HG03571 (cell line): Measurements from ENCODE around the gene ZC3H4.

ENCODE experiments used
- ATAC-seq: cut with Tn5 transposase; IDR thresholded peaks from one replicate; pipeline ENCODE4 v1.9.1; 2021; ENCODE audit not compliant: unreplicated experiment

The ZC3H4 gene

DNA sequence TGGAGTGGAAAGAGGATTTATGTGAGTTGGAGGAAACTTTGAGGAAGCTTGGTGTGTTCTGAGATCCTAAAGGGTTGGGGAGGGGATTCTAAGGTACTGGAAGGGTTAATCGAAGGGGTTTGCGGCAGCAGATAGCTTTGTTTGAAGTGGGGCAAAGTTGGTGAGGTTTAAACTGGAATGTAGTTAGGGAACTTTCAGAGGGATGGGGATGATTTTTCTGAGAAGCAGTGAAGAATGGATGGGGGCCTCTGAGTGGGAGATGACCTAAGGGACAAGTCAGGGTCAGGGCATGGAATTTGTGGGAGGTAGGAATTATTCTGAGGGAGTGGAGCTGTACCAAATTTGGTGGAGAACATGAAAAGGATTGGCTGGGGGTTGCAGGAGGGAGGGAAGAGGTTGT lies 21.0 kb upstream of the ZC3H4 start:
- no peak for ATAC-seq

DNA sequence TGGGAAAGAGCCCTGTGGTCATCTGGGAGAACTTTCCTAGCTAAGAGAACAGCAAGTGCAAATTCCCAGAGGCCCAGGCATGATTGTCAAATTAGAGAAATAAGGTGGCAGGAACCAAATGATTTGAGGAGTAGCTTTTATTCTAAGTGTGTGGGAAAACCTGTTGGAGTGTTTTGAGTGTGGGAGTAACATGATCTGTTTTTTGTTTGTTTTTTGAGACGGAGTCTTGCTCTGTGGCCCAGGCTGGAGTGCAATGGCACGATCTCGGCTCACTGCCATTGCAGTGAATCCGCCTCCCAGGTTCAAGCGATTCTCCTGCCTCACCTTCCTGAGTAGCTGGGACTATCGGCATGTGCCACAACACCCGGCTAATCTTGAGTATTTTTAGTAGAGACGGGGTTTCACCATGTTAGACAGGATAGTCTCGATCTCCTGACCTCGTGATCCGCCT lies 19.5 kb upstream of the ZC3H4 start:
- no peak for ATAC-seq

DNA sequence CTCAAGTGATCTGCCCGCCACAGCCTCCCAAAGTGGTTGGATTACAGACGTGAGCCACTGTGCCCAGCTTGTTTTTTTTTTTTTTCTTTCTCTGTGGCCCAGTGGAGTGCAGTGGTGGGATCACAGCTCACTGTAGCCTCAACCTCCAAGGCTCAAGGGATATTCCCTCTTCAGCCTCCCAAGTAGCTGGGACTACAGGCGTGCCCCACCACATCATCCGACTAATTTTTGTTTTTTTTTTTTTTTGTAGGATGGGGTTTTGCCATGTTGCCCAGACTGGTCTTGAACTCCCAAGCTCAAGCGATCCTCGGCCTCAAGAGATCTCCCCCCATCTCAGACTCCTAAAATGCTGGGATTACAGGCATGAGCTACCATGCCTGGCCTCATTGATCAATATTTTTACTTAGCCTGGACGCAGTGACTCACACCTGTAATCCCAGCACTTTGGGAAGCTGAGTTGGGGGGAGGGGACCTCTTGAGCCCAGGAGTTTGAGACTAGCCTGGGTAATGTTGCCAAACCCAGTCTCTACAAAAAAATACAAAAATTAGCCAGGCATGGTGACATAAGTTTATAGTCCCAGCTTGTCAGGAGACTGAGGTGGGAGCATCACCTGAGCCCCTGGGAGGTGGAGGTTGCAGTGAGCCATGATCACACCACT lies 18.7 kb upstream of the ZC3H4 start:
- ATAC-seq: no peak

DNA sequence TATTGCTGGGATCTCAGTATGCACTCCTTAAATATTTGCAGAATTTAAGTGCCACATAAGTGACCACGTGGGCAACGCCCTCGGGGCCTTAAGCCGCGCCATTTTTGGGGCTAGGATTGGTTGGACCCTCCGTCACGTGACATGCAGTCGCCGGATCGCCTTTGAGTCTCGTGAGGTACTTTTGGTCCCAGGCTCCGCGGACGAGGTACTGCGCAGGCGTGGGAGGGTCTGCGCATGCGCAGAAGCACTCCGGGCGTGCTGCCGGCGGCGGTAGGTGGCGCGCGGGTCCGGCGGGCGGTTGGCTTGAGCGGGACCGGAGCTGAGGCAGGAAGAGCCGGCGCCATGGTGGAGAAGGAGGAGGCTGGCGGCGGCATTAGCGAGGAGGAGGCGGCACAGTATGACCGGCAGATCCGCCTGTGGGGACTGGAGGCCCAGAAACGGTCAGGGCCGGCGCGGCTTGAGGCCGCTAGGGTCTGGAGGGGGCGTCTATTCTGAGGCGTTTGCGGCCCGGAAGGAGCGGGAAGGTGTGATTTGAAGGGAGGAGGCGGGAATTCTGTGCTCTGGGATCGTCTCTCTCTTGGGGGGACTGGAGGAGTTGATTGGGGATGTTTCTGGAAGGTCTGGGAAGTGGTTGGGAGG lies 17.1 kb upstream of the ZC3H4 start, which contains the start of gene SAE1:
Gene SAE1 (plus strand): TSS at position 247 of the 639 bp plus-strand sequence. CDS start 96 bp downstream, at position 343.
- peak; percentile 73 for ATAC-seq

DNA sequence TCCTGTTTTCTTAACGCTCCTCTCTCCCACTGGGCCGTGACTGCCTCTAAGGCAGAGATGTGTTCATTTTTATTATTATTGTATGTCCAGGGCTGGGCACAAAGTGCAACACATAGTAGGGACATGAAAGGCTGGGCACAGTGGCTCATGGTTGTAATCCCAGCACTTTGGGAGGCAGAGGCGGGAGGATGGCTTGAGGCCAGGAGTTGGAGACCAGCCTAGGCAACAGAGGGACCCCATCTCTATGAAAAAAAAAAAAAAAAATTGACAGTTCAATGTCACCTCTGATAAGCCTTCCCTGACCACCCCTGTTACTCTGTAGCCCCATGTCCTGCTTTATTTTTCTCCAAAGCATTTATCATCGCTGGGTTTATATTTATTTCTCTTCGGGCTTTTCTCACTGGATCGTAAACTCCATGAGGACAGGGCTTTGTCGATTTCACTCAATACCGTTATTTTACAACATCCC lies 16.6 kb upstream of the ZC3H4 start:
- ATAC-seq: no peak

DNA sequence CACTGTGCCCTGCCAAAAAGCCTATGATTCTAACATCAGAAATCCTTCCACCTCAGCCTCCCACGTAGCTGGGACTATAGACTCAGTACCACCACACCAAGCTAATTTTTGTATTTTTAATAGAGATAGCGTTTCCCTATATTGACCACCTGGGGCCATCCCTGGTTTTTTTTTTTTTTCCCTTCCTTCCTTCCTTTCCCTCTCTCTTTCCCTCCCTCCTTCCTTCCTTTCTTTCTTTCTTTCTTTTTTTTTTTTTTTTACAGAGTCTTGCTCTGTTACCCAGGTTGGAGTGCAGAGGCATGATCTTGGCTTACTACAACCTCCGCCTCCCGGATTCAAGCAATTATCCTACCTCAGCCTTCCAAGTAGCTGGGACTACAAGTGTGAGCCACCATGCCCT lies 16.0 kb upstream of the ZC3H4 start:
- no peak for ATAC-seq

DNA sequence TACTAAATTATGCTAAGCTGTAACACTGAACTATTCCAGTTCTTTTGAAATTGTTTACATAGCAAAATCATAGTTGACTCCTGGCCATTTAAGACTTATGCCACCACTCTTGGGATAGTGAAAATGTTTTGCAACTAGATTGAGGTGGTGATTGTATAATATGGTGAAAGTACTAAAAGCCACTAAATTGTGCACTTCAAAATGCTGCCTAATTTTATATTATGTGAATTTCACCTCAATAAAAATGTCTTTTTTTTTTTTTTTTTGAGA lies 12.0 kb upstream of the ZC3H4 start:
- ATAC-seq: no peak

DNA sequence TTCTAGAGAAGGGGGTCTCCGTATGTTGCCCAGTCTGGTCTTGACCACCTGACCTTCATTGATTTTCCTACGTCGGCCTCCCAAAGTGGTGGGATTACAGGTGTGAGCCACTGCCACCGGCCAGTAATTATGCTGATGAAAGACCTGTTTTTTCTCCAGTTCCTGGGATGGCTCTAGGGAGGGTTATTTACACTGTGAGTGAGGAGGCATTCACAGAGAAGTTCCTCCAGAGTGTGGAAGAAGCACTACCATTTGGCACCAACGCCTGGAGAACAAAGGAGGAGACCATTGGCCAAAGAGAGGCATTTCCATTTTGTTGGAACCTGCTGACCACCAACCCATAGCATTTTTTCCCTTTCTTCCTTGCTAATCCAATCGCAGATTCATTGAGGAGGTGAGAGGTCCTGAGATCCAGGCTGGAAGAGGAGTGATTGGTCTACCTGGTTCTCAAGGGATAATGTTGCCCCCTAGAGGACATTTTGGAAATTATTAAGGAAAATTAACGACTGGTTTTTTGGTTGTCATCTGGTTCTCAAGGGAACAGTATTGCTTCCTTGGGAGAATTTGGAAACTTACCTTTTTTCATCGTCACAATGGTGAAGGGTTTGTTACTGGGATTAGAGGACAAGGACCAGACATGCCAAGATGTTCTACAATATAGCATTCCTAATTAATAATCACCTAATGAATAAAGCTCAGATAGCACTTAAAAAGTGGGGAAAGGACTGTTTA lies 11.5 kb upstream of the ZC3H4 start:
- ATAC-seq: no peak

DNA sequence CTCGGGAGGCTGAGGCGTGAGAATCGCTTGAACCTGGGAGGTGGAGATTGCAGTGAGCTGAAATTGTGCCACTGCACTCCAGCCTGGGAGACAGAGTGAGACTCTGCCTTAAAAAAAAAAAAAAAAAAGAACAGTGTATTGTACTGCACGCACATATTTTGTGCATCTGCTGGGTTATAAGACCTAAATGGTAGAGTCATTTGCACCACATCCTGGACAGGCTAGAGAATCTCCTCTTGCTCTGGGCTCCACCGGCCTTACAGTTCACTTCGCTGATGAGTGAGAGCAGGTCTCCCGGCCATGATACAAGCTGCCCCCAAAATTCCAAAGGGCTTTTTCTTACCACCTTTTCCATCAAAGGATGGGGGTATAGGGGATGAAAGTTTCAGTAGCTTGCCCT lies 9.8 kb upstream of the ZC3H4 start:
- no peak for ATAC-seq

DNA sequence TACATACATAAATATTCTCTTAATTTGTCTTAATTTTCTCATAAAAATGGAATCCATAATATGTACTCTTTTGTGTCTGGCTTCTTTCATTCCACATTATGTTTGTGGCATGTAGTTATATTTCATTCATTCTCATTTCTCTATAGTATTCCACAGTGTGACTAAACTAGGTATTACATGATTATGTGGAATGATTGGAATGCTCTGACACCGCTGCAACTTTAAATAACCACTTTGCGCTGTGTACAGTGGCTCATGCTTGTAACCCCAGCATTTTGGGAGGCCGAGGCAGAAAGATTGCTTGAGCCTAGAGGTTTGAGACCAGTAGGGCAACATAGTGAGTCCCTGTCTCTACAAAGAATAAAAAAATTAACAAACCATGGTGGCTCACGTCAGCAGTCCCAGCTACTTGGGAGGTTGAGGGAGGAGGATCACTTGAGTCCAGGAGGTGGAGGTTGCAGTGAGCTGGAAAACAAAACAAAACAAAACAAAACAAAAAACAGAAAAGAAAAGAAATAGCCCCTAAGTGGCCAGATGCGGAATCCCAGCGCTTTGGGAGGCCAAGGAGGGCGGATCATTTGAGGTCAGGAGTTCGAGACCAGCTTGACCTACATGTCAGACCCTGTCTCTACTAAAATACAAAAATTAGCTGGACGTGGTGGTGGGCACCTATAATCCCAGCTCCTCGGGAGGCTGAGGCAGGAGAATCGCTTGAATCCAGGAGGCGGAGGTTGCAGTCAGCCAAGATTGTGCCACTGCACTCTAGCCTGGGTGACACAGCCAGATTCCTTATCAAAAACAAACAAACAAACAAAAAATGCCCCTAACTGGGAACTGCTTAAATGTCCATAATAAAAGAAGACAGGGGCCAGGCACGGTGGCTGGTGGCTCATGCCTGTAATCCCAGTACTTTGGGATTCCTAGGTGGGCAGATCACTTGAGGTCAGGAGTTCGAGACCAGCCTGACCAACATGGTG lies 9.1 kb upstream of the ZC3H4 start:
- ATAC-seq: no peak

DNA sequence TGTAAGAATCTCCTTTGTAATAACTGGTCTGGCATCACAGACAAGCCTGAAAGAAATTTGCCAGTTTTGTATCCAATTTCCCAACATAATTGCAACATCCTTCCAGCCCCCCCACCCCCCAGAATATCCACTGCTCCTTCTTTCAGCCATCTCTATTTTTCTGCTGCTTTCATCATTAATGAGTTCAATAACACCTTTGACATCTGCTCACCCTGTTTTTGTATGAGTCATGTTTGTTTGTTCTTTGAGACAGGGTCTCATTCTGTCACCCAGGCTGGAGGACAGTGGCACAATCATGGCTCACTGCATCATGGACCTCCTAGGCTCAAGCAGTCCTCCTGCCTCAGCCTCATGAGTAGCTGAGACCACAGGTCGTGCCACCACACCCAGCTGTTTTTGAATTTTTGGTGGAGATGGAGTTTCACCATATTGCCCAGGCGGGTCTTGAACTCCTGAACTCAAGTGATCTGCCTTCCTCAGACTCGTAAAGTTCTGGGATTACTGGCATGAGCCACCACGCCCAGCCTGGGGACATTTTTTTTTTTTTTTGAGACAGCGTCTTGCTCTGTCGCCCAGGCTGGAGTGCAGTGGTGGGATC lies 7.0 kb upstream of the ZC3H4 start:
- ATAC-seq: no peak

DNA sequence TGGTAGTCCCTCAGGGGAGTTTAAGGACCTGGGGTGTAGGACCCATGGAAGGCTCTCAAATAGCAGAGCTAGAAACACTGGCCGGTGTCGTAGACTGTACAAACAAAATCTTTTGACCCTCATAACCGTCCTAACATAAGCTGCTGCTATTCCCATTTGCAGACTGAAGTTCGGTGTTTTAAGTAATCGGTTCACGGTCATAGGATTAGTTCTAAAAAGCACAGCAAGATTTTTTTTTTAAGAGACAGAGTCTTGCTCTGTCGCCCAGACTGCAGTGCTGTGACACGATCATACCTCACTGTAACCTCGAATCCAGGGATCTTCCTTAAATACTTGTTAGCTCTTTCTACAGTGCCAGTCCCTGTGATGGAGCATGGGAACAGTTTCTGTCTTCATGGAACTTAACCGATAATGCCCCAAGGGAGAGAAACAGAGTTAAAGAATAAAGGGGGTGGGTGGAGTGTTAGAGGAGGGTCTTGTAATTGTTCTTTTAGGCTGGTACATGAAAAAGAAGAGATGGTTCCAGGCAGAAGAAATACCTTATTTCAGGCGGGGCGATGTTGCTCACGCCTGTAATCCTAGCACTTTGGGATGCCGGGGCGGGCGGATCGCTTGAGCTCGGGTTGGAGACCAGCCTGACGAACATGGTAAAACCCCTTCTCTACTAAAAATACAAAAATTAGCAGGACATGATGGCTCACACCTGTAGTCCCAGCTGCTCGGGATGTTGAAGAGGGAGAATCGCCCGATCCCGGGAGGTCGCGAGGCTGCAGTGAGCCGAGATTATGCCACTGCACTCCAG lies 475 bp upstream of the ZC3H4 start:
- ATAC-seq: no peak

DNA sequence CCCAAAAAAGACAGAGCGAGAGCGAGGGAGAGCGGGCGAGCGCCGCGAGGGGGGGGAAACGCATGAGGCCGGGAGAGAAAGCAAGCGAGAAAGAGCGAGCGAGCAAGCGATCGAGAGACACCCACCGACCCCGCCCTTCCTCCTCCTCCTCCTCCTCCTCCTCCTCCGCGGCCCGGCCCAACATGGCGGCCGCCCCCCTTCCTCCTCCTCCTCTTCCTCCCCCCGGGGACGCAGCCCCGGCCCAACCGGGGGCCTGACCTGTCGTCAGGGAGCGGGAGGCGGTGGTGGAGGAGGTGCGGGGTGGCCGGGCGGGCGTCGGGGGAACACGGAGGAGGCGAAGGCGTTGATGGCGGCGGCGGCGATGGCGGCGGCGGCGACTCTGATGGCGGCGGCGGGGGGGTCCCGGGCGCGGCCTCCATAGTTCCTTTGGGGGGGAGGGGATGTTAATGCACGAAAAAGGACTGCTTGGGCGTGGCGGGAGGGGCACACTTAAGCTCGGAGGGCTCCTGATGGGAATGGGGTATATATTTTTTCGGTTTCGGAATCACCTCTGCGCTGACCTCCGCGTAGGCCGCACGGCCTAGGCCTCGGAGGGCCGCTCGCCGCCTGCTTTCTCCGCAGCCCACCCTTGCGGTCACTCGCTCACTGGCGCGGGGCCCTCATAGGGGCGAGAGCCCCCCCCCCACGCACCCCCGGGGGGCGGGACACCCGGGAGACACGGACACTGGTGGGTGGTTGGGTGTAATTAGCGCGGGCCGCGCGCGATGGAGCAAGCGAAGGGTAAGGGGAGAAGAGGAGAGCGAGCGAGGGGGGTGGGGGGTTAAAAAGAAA lies 1.2 kb downstream of the ZC3H4 start:
- ATAC-seq: peak; percentile 12

DNA sequence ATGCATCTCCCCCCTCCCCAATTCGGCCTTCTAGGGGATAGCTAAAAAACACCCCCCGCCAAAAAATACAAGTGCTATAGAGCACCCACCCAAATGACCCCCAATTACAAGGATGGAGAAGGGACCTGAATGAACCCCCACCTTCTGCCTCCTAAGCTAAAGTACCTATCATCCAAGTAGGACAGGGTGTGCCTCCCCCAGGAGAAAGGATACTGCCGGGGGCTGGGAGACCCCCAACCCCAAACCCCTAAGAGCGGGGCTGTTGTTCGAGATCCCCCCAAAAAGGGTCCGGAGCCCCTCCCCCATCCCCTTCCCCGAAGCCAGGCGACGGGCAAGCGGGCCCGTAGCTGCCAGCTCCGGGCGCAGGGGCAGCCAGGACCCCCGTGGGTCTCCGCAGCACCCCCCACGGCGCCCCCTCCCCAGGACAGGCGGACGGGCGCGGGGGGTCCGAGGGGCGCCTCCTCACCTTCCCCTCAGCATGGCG lies 1.9 kb downstream of the ZC3H4 start:
- no peak for ATAC-seq

DNA sequence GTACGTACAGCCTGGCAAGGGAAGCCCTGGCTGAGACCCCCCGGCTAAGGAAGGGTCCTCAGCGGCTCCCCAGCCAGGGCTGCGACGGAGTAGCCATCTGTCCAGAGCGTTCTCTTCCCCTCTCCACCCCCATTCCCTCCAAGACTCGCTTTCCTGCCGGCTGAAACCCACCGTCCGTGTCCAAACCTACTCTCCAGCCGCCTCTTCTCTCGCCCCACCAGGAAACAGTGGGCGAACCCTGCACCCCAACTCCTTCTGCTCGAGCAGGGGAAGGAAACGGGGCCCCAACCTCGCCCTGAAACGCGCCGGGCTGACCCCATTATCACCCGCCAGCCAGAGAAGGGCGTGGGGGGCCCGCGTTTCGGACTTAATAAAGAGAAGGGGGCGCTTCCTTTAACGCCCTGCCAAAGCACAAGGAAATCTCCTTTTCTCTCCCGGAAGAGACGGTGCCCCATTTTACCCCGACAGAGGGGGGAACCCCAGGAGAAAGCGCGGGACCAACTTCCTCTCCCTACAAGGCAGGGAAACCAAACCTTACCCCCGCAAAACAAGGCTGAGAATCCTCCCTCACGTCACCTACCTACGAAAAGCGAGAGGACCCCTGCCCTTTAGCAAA lies 2.5 kb downstream of the ZC3H4 start:
- ATAC-seq: no peak

DNA sequence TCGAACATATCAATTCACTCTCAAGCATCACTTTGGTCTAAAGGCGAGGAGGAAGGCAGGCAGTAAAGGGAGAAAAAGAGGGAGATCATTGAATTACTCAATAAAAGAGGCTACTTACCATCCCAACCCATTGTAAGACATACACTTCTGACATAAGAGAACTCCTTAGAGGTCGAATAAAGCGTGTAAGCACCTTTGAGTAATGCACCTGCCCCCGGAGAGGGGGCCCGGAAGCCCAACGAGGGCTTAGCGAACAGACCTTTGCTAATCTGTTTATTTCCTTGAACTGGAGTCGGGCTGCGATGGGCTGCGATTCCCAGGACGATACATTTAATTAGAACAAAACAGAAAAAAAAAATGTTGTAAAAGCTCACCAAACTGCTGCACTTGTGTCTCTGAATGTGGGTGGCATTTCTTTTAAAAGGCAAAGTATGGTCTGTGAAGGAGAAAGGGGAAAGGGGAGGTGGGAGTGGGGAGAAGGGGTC lies 3.0 kb downstream of the ZC3H4 start:
- no peak for ATAC-seq

DNA sequence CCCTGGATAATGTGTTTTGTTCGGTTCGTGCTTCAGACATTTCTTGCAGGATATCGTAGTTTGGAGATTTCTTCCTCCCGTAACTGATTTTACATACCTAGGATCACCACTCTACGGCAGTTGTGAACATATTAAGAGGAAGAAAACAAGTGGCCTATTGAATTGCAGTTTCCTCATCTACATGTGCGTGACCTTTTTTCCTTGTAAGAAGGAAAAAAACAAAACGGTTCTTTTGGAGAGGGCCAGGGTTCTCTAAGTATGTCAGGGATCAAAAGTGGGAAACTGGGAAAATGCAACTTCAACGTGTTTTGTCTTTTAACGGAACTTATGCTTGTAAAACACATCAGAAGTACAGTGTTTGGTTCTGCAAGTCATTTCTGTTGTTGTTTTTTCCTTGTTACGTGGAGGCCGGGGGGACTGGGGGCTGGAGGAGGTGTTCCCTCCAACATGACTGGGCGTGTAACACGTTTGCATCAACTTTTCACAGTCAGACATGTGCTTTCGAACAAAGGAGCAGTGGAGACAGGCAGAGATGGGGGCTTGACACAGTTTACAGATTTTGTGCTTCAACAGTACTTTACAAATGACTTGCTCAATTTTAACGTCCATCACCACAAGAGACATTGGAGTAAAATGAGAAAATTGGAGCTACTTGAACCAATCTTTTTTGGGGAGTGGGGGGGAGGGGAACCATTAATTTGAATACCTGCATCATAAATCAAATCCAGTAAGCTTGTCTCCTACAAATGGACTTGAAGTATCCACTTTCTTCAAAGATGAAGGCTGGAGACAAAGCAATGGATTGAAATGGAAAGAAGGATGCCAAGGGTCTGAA lies 3.8 kb downstream of the ZC3H4 start:
- ATAC-seq: no peak
